ENCODE measurements around the gene MVB12B. TPM values are rescaled to one million over a fixed set of nuclear protein-coding genes. Genes with fewer than 3 reads are reported as not detected.

The MVB12B gene
- total and polyA plus RNA-seq, 2 of the 13 experiments (the other 11 are each of a cell fraction or from before 2014, with no cell fraction given), result 12.1 to 30.1 TPM

GRCh38 chr9:126456441-126457174 lies 130.0 kb downstream of the MVB12B start:
- no peaks in the 10 kb centered on the region for H3K4me1 ChIP-seq (ENCODE audit: insufficient read depth, low read length)
- ChIA-PET CTCF (ENCODE audit: low intra/inter-chr PET ratio, low total read pairs) (no interaction called here), POLR2A (no interaction called here)
- no peak for DNase-seq (ENCODE audit: low spot score)
- H3K4me2 ChIP-seq (ENCODE audit: low read depth, low read length), result no peak overlapping the region
- intact Hi-C loops (cut with micrococcal nuclease; ENCODE audit: unreplicated experiment), result no loop called here
- H3K79me2 ChIP-seq (ENCODE audit: insufficient read depth, low read length), result no peaks in the 10 kb centered on the region
- WGBS (ENCODE audit: low lambda C conversion rate), result 97% methylated on average over 16 of the region's 16 CpGs
- in situ Hi-C loops (cut with HindIII; ENCODE audit: extremely low pct_ligation_motif_present, low pct_unique_long_range_greater_than_20kb), result no loop called here
- H3K27me3 ChIP-seq (ENCODE audit: control insufficient read depth in 1 of 2, insufficient read depth in 2 of 2, low read length in 2 of 2), result no peaks in the 10 kb centered on the region
- FAIRE-seq, result no peak
- H3K4me3 ChIP-seq (replicated peaks in 1 of 3; ENCODE audit: insufficient read depth in 1 of 3, low read depth in 2 of 3, low read length in 3 of 3), result no peak overlapping the region
- H3K9me3 ChIP-seq (ENCODE audit: low read length), result no peaks in the 10 kb centered on the region
- no peak overlapping the region for H2AFZ ChIP-seq (ENCODE audit: low read length)
- H4K20me1 ChIP-seq (ENCODE audit: insufficient read depth, low read length), result no peaks in the 10 kb centered on the region
- H3K9ac ChIP-seq (ENCODE audit: insufficient read depth, low read depth, low read length), result no peak overlapping the region
- BruUV-seq (replicated peaks), result no TSS peak
- peaks cover 12 to 15% of the 10 kb centered on the region in 2 experiments; a peak in 4 of 5 replicates for H3K36me3 ChIP-seq (replicated peaks in 1 of 2; ENCODE audit: control insufficient read depth in 1 of 2, insufficient read depth in 2 of 2, low read length in 2 of 2)
- no peak for ATAC-seq
- H3K27ac ChIP-seq (ENCODE audit: extremely low read length, insufficient read depth, low read length), result no peak overlapping the region
- TF ChIP-seq FOXA3 (CRISPR knock-in tag; IDR thresholded peaks at IDR 0.05) (no peak), IRF1 (CRISPR knock-in tag; IDR thresholded peaks at IDR 0.05; ENCODE audit: low read depth) (no peak), HDAC6 (IDR thresholded peaks at IDR 0.05; ENCODE audit: low read depth, low read length) (no peak), ARID4A (CRISPR knock-in tag; IDR thresholded peaks at IDR 0.05; ENCODE audit: borderline replicate concordance) (no peak), ZNF484 (CRISPR knock-in tag; IDR thresholded peaks at IDR 0.05; ENCODE audit: borderline replicate concordance, low read depth) (no peak), ZBTB4 (CRISPR knock-in tag; IDR thresholded peaks at IDR 0.05; ENCODE audit: borderline replicate concordance) (no peak), JUNB (CRISPR knock-in tag; IDR thresholded peaks at IDR 0.05; ENCODE audit: borderline replicate concordance) (no peak), ZNF816 (CRISPR knock-in tag; IDR thresholded peaks at IDR 0.05; ENCODE audit: borderline replicate concordance) (no peak), FOXK1 (CRISPR knock-in tag; IDR thresholded peaks at IDR 0.05; ENCODE audit: borderline replicate concordance, low read depth) (no peak), ZNF883 (CRISPR knock-in tag; IDR thresholded peaks at IDR 0.05; ENCODE audit: not compliant biosample characterization) (no peak), ZKSCAN1 (IDR thresholded peaks at IDR 0.05; ENCODE audit: low read length) (no peak), ZSCAN5A (CRISPR knock-in tag; IDR thresholded peaks at IDR 0.05; ENCODE audit: borderline replicate concordance) (no peak), ZNF572 (CRISPR knock-in tag; IDR thresholded peaks at IDR 0.05) (no peak), ZNF552 (CRISPR knock-in tag; IDR thresholded peaks at IDR 0.05; ENCODE audit: borderline replicate concordance) (no peak)
